BJ (cell line): ENCODE data around the gene RIPOR3. TPM values are rescaled to one million over a fixed set of nuclear protein-coding genes. Genes with fewer than 3 reads are reported as not detected.

Experiments used
- CTCF ChIA-PET: fragments of 350-600 bp; formaldehyde crosslinking; extraction: SDS; loops from one replicate; lab custom pipeline; 2021; ENCODE audit warnings: antibody characterized with exemption, inconsistent platforms; lab: Yijun Ruan, JAX
- POLR2A ChIA-PET: fragments of 300-600 bp; sonication (Branson Sonifier 250); formaldehyde crosslinking; extraction: SDS; loops from one replicate; lab custom pipeline; 2021; ENCODE audit warnings: antibody characterized with exemption; lab: Charles Lee
- DNase-seq: peaks from one replicate; pipeline ENCODE4 v3.0.0-alpha.2; 2011; ENCODE audit warnings: low read depth
- H3K27me3 ChIP-seq: 2 replicates; pipeline ENCODE4 v1.6.0; 2011; ENCODE audit warnings: low read length; ENCODE audit not compliant: control insufficient read depth, insufficient read depth
- H3K36me3 ChIP-seq: 2 replicates; pipeline ENCODE4 v1.5.1; 2011; ENCODE audit warnings: low read length; ENCODE audit not compliant: control insufficient read depth, insufficient read depth
- H3K4me3 ChIP-seq: 2 replicates; pipeline ENCODE4 v1.5.1; 2011; ENCODE audit warnings: low read depth, mild to moderate bottlenecking, control low read depth, low read length
- CTCF ChIP-seq: IDR thresholded peaks from 2 replicates; pipeline ENCODE4 v1.5.1; 2011; ENCODE audit warnings: low read depth, mild to moderate bottlenecking, control low read depth, inconsistent platforms, low read length, moderate library complexity; ENCODE audit not compliant: insufficient read depth
- polyA plus RNA-seq: library from polyadenylated mRNA; depleted of rRNA; stranded (reverse); fragments of >200 nt; gene quantifications from 2 replicates; pipeline ENCODE4 v1.2.3, GENCODE V29; 2011

RIPOR3 gene
- polyA plus RNA-seq, 1 experiment = 1.2 TPM

DNA sequence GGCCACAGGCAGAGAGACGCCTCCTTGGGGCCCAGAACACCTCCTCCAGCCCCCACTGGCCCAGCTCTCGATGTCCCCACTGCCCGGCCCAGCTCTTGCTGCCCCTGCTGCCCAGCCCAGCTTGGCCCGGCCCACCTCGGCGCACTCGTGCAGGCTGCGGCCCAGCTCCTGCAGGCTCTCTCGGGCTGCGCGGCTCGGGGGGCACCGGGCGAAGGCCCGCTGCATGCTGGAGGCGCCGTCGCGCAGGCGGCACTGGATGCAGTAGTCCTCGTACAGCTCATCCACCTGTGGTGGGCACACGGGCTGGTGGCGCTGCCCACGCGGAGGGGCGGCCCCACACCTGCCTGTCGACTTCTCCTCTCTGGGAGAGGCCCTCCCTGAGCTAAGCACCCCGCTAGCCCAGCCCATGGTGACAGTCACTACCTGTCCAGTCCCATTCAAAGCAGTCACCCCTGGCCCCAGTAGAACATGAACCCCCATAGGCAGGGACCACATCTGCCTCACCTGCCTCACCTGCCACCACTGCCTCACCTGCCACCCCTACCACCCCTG is 81.8 kb downstream of the RIPOR3 start:
- DNase-seq = no peak
- TF ChIP-seq CTCF = no peak
- Histone ChIP-seq H3K4me3 (no peak overlapping the region), H3K36me3 (no peaks in the 10 kb centered on the region), H3K27me3 (no peaks in the 10 kb centered on the region)
- CTCF ChIA-PET = interaction anchor here (1.2 kb wide), 1 partner anchor 23 kb away, joined by 3 read pairs; no protein-coding TSS in a partner anchor
- POLR2A ChIA-PET = no interaction called here

- no peaks in the 10 kb centered on the region for H3K27me3 ChIP-seq
- no peak for TF ChIP-seq CTCF
- no peak overlapping the region for H3K4me3 ChIP-seq
- H3K36me3 ChIP-seq = no peaks in the 10 kb centered on the region
- POLR2A ChIA-PET = no interaction called here
- DNase-seq = no peak
- CTCF ChIA-PET = no interaction called here
Observed at GRCh38 chr20:50608750-50609104, 82.6 kb downstream of the RIPOR3 start.

GRCh38 chr20:50607850-50608749 is 83.2 kb downstream of the RIPOR3 start:
- Histone ChIP-seq H3K36me3 (no peaks in the 10 kb centered on the region), H3K27me3 (no peaks in the 10 kb centered on the region), H3K4me3 (no peak overlapping the region)
- no peak for TF ChIP-seq CTCF
- ChIA-PET CTCF (no interaction called here), POLR2A (no interaction called here)
- DNase-seq = no peak

- Histone ChIP-seq H3K36me3 (no peaks in the 10 kb centered on the region), H3K4me3 (no peak overlapping the region), H3K27me3 (no peaks in the 10 kb centered on the region)
- no peak for DNase-seq
- ChIA-PET CTCF (no interaction called here), POLR2A (no interaction called here)
- no peak for TF ChIP-seq CTCF
Observed at GRCh38 chr20:50607436-50607835, 83.9 kb downstream of the RIPOR3 start.

DNA sequence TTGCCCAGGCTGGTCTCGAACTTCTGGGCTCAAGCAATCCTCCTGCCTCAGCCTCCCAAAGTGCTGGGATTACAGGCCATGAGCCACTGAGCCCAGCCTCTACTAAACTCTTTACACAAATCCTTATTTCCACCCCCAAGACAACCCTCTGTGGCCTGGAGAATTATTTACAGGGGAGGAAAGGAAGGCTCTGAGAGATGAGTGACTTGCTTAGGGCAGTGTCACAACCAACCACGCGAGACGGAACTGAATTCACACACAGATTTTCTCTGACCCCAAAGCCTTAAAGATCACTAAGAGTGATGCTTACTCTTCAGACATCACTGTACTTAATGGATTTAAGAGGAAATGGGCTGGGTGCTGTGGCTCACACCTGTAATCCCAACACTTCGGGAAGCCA is 86.2 kb downstream of the RIPOR3 start:
- no peak for TF ChIP-seq CTCF
- CTCF ChIA-PET = interaction anchor here (1.3 to 1.9 kb wide), 3 partner anchors 13 to 183 kb away, joined by 3 to 8 read pairs (median 4); no protein-coding TSS in a partner anchor
- Histone ChIP-seq H3K4me3 (no peak overlapping the region), H3K36me3 (no peaks in the 10 kb centered on the region), H3K27me3 (no peaks in the 10 kb centered on the region)
- no peak for DNase-seq
- POLR2A ChIA-PET = no interaction called here
